Large intestine (tissue), 12 donors: ENCODE results near the gene RACK1. TPM values are rescaled to one million over a fixed set of nuclear protein-coding genes. Genes with fewer than 3 reads are reported as not detected.
A peak's percentile ranks its signal among the peaks of the same experiment; 100 is the strongest.
"Not testable (repeated sequence)": the region's sequence is repeated elsewhere in the genome, so short reads cannot be mapped to it uniquely, and the experiment has no call there.

Experiments
- DNase-seq, 2 donors: peaks; one replicate each; pipeline versions ENCODE4 v3.0.0 to v3.0.0-alpha.2; 2013
- H3K27ac ChIP-seq: one replicate; pipeline ENCODE4 v1.5.1; 2013; ENCODE audit warnings: low read length
- H3K27me3 ChIP-seq: 2 replicates; pipeline ENCODE4 v1.6.1; 2013; ENCODE audit warnings: low read length; ENCODE audit not compliant: control insufficient read depth, insufficient read depth
- H3K36me3 ChIP-seq: 2 replicates; pipeline ENCODE4 v1.6.1; 2013; ENCODE audit warnings: low read length; ENCODE audit not compliant: control insufficient read depth, insufficient read depth
- H3K4me1 ChIP-seq: one replicate; pipeline ENCODE4 v1.6.1; 2013; ENCODE audit warnings: low read length; ENCODE audit not compliant: control insufficient read depth, insufficient read depth
- H3K4me3 ChIP-seq: one replicate; pipeline ENCODE4 v1.5.1; 2013; ENCODE audit warnings: low read length
- H3K9me3 ChIP-seq: one replicate; pipeline ENCODE4 v1.6.1; 2013; ENCODE audit warnings: mild to moderate bottlenecking, low read depth, low read length, moderate library complexity; ENCODE audit not compliant: control insufficient read depth
- WGBS: methylation state at CpG from one replicate; pipeline ENCODE4 v1.1.5; 2013; ENCODE audit warnings: low lambda C conversion rate; ENCODE audit not compliant: insufficient coverage; 5-methylcytosine and 5-hydroxymethylcytosine counted together
- long read RNA-seq, 11 donors: transcript quantifications; one replicate each; lab custom pipeline, GENCODE V29; 2026
- polyA plus RNA-seq: library from polyadenylated mRNA; unstranded; fragments of 120-200 nt; gene quantifications from one replicate; pipeline ENCODE4 v1.2.1, GENCODE V29; 2013

RACK1 gene
- 3,389 TPM for polyA plus RNA-seq
- long read RNA-seq, donor 1, transcript RACK1-233 (3 exons, 791 nt) = minor isoform, 27 of 982 reads
- long read RNA-seq, donor 1, transcript RACK1-210 (8 exons, 1,098 nt) = minor isoform, 281 of 982 reads
- long read RNA-seq, donor 1, transcript RACK1-220 (3 exons, 581 nt) = minor isoform, 9 of 982 reads
- long read RNA-seq, donor 1, transcript RACK1-227 (8 exons, 1,403 nt) = major isoform, 418 of 982 reads
- long read RNA-seq, donor 1, partial matches to known transcripts = 218 of 982 reads
- long read RNA-seq, donor 1, other reads (novel, unspliced or antisense) = 5 of 982 reads
- long read RNA-seq, donor 2, transcript RACK1-216 (2 exons, 358 nt) = minor isoform, 42 of 2,191 reads
- long read RNA-seq, donor 2, transcript RACK1-210 (8 exons, 1,098 nt) = minor isoform, 550 of 2,191 reads
- long read RNA-seq, donor 2, transcript RACK1-233 (3 exons, 791 nt) = minor isoform, 92 of 2,191 reads
- long read RNA-seq, donor 2, transcript RACK1-227 (8 exons, 1,403 nt) = major isoform, 791 of 2,191 reads
- long read RNA-seq, donor 2, partial matches to known transcripts = 545 of 2,191 reads
- long read RNA-seq, donor 2, other reads (novel, unspliced or antisense) = 118 of 2,191 reads
- long read RNA-seq, donor 3, transcript RACK1-216 (2 exons, 358 nt) = minor isoform, 96 of 2,827 reads
- long read RNA-seq, donor 3, transcript RACK1-210 (8 exons, 1,098 nt) = minor isoform, 728 of 2,827 reads
- long read RNA-seq, donor 3, transcript RACK1-227 (8 exons, 1,403 nt) = major isoform, 881 of 2,827 reads
- long read RNA-seq, donor 3, transcript RACK1-233 (3 exons, 791 nt) = minor isoform, 186 of 2,827 reads
- long read RNA-seq, donor 3, partial matches to known transcripts = 806 of 2,827 reads
- long read RNA-seq, donor 3, other reads (novel, unspliced or antisense) = 60 of 2,827 reads
- long read RNA-seq, donor 4, transcript RACK1-227 (8 exons, 1,403 nt) = major isoform, 102 of 239 reads
- long read RNA-seq, donor 4, transcript RACK1-233 (3 exons, 791 nt) = minor isoform, 5 of 239 reads
- long read RNA-seq, donor 4, transcript RACK1-210 (8 exons, 1,098 nt) = minor isoform, 84 of 239 reads
- long read RNA-seq, donor 4, partial matches to known transcripts = 41 of 239 reads
- long read RNA-seq, donor 4, other reads (novel, unspliced or antisense) = 0 of 239 reads
- long read RNA-seq, donor 5, transcript RACK1-210 (8 exons, 1,098 nt) = minor isoform, 283 of 893 reads
- long read RNA-seq, donor 5, transcript RACK1-216 (2 exons, 358 nt) = minor isoform, 11 of 893 reads
- long read RNA-seq, donor 5, transcript RACK1-227 (8 exons, 1,403 nt) = major isoform, 368 of 893 reads
- long read RNA-seq, donor 5, transcript RACK1-233 (3 exons, 791 nt) = minor isoform, 25 of 893 reads
- long read RNA-seq, donor 5, partial matches to known transcripts = 160 of 893 reads
- long read RNA-seq, donor 5, other reads (novel, unspliced or antisense) = 19 of 893 reads
- long read RNA-seq, donor 6, transcript RACK1-227 (8 exons, 1,403 nt) = major isoform, 651 of 1,888 reads
- long read RNA-seq, donor 6, transcript RACK1-210 (8 exons, 1,098 nt) = minor isoform, 502 of 1,888 reads
- long read RNA-seq, donor 6, transcript RACK1-233 (3 exons, 791 nt) = minor isoform, 121 of 1,888 reads
- long read RNA-seq, donor 6, transcript RACK1-216 (2 exons, 358 nt) = minor isoform, 62 of 1,888 reads
- long read RNA-seq, donor 6, partial matches to known transcripts = 470 of 1,888 reads
- long read RNA-seq, donor 6, other reads (novel, unspliced or antisense) = 37 of 1,888 reads
- long read RNA-seq, donor 7, transcript RACK1-233 (3 exons, 791 nt) = minor isoform, 50 of 766 reads
- long read RNA-seq, donor 7, transcript RACK1-216 (2 exons, 358 nt) = minor isoform, 21 of 766 reads
- long read RNA-seq, donor 7, transcript RACK1-227 (8 exons, 1,403 nt) = major isoform, 248 of 766 reads
- long read RNA-seq, donor 7, transcript RACK1-210 (8 exons, 1,098 nt) = minor isoform, 172 of 766 reads
- long read RNA-seq, donor 7, partial matches to known transcripts = 245 of 766 reads
- long read RNA-seq, donor 7, other reads (novel, unspliced or antisense) = 8 of 766 reads
- long read RNA-seq, donor 8, transcript RACK1-233 (3 exons, 791 nt) = minor isoform, 80 of 2,449 reads
- long read RNA-seq, donor 8, transcript RACK1-210 (8 exons, 1,098 nt) = minor isoform, 581 of 2,449 reads
- long read RNA-seq, donor 8, transcript RACK1-216 (2 exons, 358 nt) = minor isoform, 49 of 2,449 reads
- long read RNA-seq, donor 8, transcript RACK1-227 (8 exons, 1,403 nt) = major isoform, 920 of 2,449 reads
- long read RNA-seq, donor 8, partial matches to known transcripts = 718 of 2,449 reads
- long read RNA-seq, donor 8, other reads (novel, unspliced or antisense) = 34 of 2,449 reads
- long read RNA-seq, donor 9, transcript RACK1-216 (2 exons, 358 nt) = minor isoform, 48 of 2,161 reads
- long read RNA-seq, donor 9, transcript RACK1-210 (8 exons, 1,098 nt) = minor isoform, 575 of 2,161 reads
- long read RNA-seq, donor 9, transcript RACK1-233 (3 exons, 791 nt) = minor isoform, 120 of 2,161 reads
- long read RNA-seq, donor 9, transcript RACK1-227 (8 exons, 1,403 nt) = major isoform, 719 of 2,161 reads
- long read RNA-seq, donor 9, partial matches to known transcripts = 579 of 2,161 reads
- long read RNA-seq, donor 9, other reads (novel, unspliced or antisense) = 75 of 2,161 reads
- long read RNA-seq, donor 10, transcript RACK1-227 (8 exons, 1,403 nt) = major isoform, 868 of 2,205 reads
- long read RNA-seq, donor 10, transcript RACK1-233 (3 exons, 791 nt) = minor isoform, 110 of 2,205 reads
- long read RNA-seq, donor 10, transcript RACK1-210 (8 exons, 1,098 nt) = minor isoform, 549 of 2,205 reads
- long read RNA-seq, donor 10, transcript RACK1-216 (2 exons, 358 nt) = minor isoform, 30 of 2,205 reads
- long read RNA-seq, donor 10, partial matches to known transcripts = 499 of 2,205 reads
- long read RNA-seq, donor 10, other reads (novel, unspliced or antisense) = 82 of 2,205 reads
- long read RNA-seq, donor 11, transcript RACK1-216 (2 exons, 358 nt) = minor isoform, 22 of 1,320 reads
- long read RNA-seq, donor 11, transcript RACK1-210 (8 exons, 1,098 nt) = minor isoform, 319 of 1,320 reads
- long read RNA-seq, donor 11, transcript RACK1-227 (8 exons, 1,403 nt) = major isoform, 517 of 1,320 reads
- long read RNA-seq, donor 11, transcript RACK1-233 (3 exons, 791 nt) = minor isoform, 64 of 1,320 reads
- long read RNA-seq, donor 11, partial matches to known transcripts = 333 of 1,320 reads
- long read RNA-seq, donor 11, other reads (novel, unspliced or antisense) = 29 of 1,320 reads

- DNase-seq = peak; percentile 84 to 97
- no CpG with 5 or more reads among the region's 50 CpGs for WGBS
- Histone ChIP-seq H3K4me1 (peaks cover 29% of the 10 kb centered on the region), H3K36me3 (peaks cover 32% of the 10 kb centered on the region), H3K9me3 (no peaks in the 10 kb centered on the region), H3K27me3 (no peaks in the 10 kb centered on the region), H3K4me3 (peak within 1 kb of the TSS; percentile 79), H3K27ac (peak within 1 kb of the TSS; percentile 93)
Observed at GRCh38 chr5:181243564-181244343, at the start of gene RACK1. TSS of gene RACK1 (minus strand) at chr5:181243906. CDS start at chr5:181243800, 106 bp downstream.

GRCh38 chr5:181287331-181287730, 43.6 kb upstream of the RACK1 start:
- H3K36me3 ChIP-seq, H3K4me3 ChIP-seq, H3K9me3 ChIP-seq, H3K27ac ChIP-seq, H3K27me3 ChIP-seq, DNase-seq, H3K4me1 ChIP-seq: not testable (repeated sequence)
- WGBS = no CpG with 5 or more reads among the region's 1 CpG

GRCh38 chr5:181285962-181286705, 42.4 kb upstream of the RACK1 start:
- WGBS = no CpG with 5 or more reads among the region's 10 CpGs
- not testable (repeated sequence) for H3K4me1 ChIP-seq, H3K27ac ChIP-seq, H3K27me3 ChIP-seq, DNase-seq, H3K9me3 ChIP-seq, H3K4me3 ChIP-seq, H3K36me3 ChIP-seq

GRCh38 chr5:181283841-181284755, 40.4 kb upstream of the RACK1 start:
- H3K4me1 ChIP-seq, H3K27ac ChIP-seq, H3K36me3 ChIP-seq, H3K9me3 ChIP-seq, H3K27me3 ChIP-seq, DNase-seq, H3K4me3 ChIP-seq: not testable (repeated sequence)
- no CpG with 5 or more reads among the region's 6 CpGs for WGBS

- no CpG with 5 or more reads among the region's 13 CpGs for WGBS
- Histone ChIP-seq H3K9me3 (no peaks in the 10 kb centered on the region), H3K4me3 (no peak overlapping the region), H3K27me3 (no peaks in the 10 kb centered on the region), H3K36me3 (no peaks in the 10 kb centered on the region), H3K27ac (no peak overlapping the region), H3K4me1 (no peaks in the 10 kb centered on the region)
- no peak for DNase-seq
Observed at GRCh38 chr5:181283347-181283746, 39.6 kb upstream of the RACK1 start.

- no peak for DNase-seq
- Histone ChIP-seq H3K36me3 (no peaks in the 10 kb centered on the region), H3K27ac (no peak overlapping the region), H3K9me3 (no peaks in the 10 kb centered on the region), H3K4me3 (no peak overlapping the region), H3K4me1 (no peaks in the 10 kb centered on the region), H3K27me3 (no peaks in the 10 kb centered on the region)
- WGBS = no CpG with 5 or more reads among the region's 7 CpGs
Observed at GRCh38 chr5:181282874-181283273, 39.2 kb upstream of the RACK1 start.
